HG03575 (cell line): Measurements from ENCODE around the gene PXT1.
"Not testable (repeated sequence)": the region's sequence is repeated elsewhere in the genome, so short reads cannot be mapped to it uniquely, and the experiment has no call there.

Source experiments
- ATAC-seq: cut with Tn5 transposase; IDR thresholded peaks from one replicate; pipeline ENCODE4 v1.9.1; 2021; ENCODE audit not compliant: unreplicated experiment, insufficient number of reproducible peaks, low FRiP score; ENCODE audit errors: extremely low read depth

Gene PXT1

DNA sequence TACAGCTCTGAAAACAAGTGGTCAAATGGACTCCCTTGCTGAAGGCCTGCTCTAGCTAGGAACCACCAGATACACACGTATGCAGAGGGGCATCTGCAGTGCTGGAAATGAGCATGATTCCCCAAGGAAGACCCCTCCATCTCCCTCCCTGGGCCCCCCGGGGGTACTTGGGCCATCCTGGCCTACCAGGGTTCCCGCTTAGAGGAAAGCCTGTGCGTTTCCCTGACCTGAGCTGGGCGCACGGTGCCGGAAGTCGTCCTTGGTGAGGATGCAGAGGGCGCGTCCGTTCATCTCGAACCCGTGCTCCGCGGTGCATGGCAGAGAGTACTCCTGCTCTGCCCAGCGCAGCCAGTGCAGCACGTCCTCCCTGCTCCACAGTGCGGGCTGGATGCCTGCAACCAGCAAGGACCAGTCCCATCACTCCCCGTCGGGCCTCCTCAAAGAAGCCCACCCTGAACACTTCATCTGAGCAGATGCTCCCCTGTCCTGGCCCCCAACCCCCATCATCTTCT lies 67.0 kb downstream of the PXT1 start:
- ATAC-seq = no peak

DNA sequence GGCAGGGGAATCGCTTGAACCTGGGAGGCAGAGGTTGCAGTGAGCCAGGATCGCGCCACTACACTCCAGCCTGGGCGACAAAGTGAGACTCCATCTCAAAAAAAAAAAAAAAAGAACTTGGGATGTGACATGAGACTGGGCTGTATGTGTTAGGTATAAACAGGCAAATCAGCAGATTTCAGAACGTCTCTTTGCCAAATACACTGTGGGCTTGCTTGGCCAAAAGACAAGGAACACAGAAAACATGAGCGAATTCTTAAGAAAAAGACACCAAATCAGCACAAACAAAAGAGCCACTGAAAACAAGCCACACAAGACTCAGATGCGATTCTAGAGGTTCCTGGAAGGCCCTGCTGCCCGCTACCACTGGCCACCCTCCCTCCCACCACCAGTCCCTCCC lies 67.7 kb downstream of the PXT1 start:
- no peak for ATAC-seq

DNA sequence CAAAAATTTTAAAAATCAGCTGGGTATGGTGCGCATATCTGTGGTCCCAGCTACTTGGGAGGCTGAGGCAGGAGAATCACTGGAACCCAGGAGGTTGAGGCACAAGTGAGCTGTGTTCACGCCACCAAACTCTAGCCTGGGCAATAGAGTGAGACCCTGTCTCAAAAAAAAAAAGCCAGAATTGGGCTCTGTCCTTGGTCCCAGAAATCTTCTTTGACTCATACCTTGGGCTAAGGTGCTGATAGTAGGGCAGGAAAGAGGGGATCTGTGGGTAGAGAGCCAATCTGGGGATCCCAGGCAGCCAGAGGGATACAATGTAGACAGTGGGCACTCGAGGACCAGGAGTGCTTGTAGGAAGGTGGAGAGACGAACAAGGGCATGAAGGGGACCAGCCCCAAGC lies 68.5 kb downstream of the PXT1 start:
- no peak for ATAC-seq

DNA sequence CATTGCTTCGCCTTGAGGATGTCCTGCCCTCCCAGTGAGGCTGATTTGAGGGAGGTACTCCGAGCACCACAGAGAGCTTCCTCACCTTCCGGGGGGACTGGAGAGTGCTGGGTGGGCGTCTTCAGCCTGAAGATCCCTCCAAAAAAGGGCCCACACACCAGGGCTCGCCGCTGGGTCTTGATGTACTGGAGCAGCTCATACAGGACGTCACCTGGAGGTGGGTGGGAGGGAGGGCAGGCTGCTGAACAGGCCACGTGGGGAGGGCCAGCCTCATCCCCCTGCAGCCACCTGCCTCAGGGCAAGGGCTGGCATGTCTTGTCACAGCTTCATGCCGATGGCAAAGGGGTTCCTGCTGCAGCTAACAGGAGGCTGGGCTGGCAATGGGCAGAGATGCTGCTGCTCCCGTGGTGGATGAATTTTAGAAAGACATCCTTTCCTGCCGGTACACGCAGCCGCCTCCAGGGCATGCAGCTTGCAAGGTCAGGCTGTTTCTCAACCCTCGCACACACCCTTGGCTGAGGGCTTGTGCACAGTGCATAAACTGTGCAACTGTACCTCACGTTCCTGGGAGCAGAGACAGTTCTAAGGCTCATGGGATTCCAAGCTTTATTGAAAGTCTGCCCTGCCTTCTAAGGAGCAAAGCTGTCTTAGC lies 69.2 kb downstream of the PXT1 start:
- ATAC-seq = no peak

DNA sequence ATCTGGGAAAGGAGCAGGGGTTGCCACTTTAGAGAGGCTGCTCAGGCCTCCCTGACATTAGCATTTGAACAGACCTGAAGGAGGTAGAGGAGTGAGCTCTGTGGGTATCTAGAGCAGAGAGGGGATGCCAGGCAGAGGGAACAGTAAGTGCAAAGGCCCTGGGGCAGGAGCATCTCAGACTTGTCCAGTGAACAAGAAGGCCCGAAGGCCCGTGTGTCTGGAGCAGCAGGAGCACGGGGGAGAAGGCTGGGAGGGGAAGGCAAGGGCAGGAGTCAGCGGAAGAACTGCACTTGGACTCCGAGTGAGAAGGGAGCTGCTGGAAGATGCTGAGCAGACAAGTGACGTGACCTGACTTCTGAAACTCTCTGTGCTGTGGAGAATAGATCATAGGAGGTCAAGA lies 70.6 kb downstream of the PXT1 start:
- ATAC-seq = no peak

DNA sequence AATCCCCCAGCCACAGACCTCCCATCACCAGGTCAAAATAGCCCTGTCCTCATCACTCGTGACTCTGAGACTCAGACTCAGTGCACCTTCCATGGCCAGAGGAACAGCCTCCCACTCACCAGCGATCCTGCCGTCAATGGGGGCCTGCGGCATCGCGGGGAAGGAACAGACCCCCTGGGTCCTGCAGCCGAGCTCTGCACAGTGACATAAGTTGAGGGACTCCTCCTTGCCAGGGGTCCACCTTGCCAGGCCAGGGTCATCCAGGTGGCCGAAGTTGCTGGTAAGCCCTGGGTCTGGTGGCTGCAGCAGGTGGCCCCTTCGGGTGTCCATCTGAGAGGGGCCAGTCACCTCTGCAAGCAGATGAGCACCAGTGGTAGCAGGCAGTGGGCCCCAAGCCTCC lies 71.4 kb downstream of the PXT1 start:
- ATAC-seq = no peak

DNA sequence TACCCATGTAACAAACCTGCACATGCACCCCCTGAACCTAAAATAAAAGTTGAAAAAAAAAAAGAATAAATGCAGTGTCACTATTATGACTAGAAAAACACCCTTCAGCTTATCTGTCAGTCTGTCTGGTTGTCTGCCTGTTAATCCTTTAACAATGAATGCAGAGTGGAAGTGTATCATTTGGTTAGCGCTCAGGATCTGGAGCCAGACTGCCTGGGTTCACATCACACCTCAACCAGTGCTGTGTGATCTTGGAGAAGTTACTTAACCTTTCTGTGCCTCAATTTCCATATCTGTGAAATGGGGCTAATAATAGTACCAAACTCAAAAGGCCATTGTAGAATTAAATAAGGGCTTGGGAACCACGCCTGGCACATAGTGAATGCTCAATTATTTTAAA lies 72.0 kb downstream of the PXT1 start:
- no peak for ATAC-seq

DNA sequence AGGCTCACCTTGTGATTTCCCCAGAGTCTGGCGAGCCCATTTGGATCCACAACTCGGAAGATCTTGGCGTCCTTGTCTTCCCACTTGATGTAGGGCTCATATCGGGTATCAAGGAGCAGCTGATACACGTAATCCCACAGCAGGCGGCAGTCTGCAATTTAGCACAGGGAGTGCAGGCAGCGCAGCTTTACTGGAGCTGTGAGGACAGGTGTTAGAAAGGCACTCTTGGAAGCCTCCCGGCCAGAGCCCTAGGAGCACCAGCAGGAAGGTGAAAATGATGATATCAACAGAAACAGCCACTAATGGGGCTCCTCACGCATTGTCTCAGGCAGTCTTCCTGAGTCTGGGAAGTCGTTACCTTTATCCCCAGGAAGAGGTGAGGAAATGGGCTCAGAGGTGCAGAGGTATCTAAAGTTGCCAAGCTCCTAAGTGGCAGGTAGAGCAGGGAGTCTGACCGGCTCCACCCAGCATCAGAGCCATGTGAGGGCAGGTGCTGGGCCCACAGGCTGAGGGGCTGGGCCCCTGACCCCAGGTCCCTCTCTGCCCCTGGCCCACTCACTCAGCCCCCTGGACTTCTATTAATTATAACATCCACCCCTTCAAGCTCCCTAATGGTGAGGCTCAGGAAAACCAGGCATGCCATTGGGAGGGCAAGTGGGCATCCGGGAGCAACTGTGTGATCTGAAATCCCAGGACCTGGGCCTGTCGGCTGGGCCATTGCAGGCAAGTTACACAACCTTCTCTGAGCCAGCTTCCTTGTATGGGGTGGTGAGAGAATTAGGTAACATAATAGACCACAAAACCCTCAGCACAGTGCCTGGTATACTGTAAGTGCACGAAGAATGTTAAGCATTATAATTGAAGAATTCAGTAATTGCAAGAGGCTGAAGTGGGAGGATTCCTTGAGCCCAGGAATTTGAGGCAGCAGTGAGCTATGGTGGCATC lies 73.5 kb downstream of the PXT1 start:
- no peak for ATAC-seq

DNA sequence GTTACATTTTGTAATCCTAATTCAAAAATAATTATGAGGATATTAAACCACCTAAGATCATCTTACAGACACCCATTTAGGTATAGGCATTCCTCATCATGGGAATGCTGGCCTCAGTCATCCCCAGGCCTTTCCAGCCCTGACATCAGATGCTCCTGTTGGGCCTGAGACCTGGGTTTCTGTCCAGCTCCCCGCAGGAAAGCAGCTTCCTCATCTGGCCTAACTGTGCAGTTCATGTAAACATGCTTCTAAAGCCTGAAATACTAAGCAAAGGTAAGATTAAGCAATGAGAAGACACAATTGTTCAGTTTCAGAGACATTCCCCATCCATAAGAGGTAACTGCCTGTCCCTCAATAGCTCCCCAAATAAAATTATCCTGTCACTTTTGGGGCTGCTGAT lies 74.2 kb downstream of the PXT1 start:
- no peak for ATAC-seq

DNA sequence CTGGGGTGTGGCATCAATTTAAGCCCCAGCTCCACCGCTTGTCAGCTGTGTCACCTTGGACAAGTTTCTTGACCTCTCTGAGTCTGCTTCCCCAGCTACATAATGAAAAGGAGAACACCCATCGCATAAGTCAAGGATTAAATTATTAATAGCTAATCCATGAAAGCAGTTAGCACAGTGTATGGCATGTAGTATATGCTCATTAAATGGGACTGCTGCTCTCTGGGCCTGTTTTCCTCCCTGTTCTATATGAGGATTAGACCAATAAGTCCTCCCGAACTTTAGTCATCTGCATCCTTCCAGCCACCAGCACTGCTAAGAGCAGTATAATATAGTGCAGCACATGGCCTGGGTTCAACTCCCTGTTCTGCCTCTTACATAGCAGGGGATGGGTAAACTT lies 74.9 kb downstream of the PXT1 start:
- no peak for ATAC-seq

DNA sequence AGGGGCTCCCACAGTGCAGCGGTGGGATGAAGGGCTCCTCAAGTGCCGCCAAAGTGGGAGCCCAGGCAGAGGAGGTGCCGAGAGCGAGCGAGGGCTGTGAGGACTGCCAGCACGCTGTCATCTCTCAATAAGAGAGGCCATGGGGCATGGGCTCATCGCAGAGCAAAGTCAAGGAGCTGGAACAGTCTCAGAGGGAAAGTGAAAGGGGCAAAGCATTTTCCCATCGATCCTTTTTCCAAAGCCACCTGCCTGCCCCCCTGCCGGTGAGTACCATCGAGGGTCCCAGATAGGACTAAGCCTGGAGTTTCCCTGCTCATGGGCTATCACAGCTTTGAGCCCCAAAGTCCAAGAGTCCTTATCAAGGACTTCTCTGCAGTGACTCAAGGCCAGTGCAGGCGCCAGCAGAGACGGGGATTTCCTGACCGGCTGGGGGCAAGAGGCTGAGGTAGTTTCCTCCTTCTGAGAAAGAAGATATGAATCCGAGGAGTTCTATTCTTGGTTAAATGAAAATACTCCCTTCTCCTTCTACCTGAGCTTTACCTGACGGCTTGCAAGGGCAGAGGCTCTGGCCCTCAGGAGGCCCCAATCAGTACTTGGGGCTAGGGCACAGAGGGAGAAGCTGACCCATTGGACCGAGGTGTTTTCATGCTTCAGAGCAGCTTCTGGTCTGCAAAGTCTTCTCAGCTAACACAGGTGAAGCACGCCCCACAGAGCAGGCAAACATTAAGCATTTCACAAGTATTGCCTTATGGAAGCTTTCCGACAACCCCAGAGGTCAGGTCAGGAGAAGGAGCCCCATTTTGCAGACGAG lies 77.8 kb downstream of the PXT1 start:
- no peak for ATAC-seq

DNA sequence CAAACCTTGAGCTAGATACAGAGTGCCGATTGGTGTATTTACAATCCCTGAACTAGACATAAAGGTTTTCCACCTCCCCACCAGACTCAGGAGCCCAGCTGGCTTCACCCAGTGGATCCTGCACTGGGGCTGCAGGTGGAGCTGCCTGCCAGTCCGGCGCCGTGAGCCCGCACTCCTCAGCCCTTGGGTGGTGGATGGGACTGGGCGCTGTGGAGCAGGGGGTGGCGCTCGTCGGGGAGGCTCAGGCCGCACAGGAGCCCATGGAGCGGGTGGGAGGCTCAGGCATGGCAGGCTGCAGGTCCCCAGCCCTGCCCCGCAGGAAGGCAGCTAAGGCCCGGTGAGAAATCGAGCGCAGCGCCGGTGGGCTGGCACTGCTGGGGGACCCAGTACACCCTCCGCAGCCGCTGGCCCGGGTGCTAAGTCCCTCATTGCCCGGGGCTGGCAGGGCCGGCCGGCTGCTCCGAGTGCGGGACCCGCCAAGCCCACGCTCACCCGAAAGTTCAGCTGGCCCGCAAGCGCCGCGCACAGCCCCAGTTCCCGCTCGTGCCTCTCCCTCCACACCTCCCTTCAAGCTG lies 78.5 kb downstream of the PXT1 start:
- ATAC-seq = not testable (repeated sequence)

DNA sequence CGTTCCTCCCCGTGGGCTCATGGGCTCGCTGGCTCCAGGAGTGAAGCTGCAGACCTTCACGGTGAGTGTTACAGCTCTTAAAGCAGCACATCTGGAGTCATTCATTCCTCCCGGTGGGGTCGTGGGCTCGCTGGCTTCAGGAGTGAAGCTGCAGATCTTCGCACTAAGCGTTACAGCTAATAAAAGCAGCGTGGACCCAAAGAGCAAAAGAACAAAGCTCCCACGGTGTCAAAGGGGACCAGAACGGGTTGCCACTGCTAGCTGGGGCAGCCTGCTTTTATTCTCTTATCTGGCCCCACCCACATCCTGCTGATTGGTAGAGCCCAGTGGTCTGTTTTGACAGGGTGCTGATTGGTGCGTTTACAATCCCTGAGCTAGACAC lies 79.3 kb downstream of the PXT1 start:
- ATAC-seq = not testable (repeated sequence)

DNA sequence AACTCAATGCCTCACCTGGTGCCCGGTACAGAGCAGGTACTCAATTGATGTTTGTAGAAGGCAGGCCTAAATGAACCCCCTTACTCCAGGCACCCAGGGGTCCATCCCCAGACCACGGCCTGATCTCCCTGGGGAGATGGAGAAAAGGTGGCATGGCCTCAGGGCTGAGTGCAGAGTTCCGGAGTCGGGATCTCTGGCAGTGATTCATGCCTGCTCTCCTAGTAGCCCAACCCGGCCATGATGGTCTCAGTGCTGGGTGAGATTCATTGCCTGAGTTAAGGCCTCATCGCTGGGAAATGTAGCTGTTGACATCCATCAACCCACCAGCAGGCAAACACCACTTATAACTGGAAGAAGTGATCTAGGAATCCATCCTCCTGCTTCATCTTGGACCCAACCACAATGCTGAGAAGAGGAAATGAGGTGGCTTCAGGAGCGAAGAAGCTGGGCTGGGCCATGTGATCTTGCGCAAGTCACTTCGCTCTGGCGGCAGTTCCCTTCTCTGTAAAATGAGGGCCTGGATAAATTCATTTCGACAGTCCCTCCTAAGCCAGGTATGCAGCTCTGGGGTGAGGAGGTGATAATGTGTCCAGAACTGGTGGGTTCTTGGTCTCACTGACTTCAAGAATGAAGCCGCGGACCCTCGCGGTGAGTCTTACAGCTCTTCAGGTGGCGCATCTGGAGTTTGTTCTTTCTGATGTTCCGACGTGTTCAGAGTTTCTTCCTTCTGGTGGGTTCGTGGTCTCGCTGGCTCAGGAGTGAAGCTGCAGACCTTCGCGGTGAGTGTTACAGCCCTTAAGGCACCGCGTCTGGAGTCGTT lies 79.9 kb downstream of the PXT1 start:
- ATAC-seq = no peak

DNA sequence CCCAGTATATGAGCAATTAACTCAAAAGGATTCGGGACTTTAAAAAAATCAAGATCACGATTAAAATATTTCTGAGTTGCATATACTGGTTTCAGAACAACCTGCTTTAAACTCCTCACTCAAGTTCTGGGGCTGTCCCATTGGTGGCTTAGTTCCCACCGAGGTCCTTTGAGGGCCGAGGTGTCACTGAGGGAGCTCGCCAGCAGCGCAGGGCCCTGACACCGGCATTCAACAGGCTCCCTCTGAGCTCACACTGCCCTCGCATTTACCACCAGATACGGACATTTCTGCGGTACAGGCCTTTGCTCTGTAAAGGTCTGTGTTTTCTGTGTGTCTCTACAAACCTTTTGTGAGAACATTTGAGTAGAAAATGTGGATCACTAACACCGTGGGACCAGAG lies 81.6 kb downstream of the PXT1 start:
- ATAC-seq = no peak

DNA sequence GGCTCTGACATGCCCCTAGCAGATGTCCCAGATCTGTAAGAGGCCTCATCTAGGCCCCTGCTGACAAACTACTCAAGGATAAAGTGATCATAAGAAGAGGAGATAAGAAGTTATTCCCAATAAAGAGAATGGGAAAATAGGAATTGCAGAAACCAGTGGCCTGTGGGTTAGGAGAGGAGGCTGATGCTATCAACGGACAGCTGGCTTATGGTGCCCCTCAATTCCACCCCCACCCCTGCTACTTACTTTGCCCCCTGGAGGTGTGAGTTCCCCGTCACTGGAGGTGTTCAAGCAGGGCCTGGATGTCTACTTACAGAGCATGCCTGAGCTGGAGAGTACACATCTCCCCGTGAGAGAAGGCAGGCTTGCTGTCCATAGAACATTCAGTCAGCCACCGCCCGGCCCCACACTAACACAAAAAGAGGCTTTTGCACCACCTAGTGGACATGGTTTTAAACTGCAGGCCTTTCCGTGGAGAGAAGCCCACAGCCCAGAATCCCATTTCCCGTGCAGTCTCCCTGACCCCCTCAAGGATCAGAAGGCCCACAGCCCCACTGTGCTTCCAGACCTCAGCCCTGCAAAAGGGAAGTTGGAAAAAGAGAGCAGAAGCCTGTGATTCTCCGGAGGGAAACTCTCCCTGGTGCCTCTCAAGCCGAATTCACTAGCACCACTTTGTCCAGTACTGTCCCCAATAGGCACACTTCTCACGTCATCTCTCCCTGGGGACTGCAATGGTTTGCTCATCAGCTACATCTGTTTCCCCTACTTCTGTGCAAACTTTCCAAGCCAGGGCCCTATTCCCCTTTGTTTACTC lies 82.2 kb downstream of the PXT1 start:
- no peak for ATAC-seq

DNA sequence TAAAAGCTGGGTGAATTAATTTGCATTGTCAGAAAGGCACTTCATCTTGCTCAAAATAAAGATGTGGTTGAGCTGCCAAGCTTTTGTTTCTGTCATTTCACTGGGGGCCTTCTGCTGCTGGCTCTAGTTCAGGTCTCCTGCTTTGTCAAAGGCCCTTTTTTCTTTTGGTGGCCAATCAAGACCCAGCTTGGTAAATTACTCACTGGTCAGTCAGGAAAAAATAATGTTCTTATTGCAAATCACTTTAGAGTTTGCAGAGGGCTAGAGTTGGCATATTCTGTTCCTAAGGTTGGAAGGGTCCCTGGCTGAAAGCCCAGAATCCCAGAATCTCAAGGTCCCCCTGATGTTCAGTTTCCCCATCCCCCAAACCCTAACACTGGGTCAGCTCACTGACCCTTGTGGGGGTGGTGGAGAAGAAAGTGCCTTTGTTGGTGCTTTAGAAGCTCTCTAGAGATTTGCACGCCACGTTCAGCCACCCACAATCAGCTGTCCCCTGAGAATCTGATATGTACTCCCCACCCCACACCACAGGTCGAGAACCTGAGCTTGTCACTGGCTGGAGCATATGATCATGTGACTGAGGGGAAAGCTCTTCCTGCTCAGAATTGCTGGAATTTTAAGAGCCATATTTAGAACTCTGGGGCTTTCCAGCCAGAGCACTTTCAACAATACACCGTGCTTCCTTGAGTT lies 84.3 kb downstream of the PXT1 start:
- ATAC-seq = no peak
